KOPT-K1 (cell line): ENCODE measurements around the gene TMEM125.

ENCODE experiments used
- H3K27ac ChIP-seq: fragments of 200-600 bp; sonication (generic); 2 replicates; pipeline ENCODE4 v1.5.1; 2016; ENCODE audit warnings: antibody characterized with exemption, mild to moderate bottlenecking, low read depth, low read length; ENCODE audit not compliant: poor library complexity, severe bottlenecking
- H3K36me3 ChIP-seq: fragments of 200-600 bp; sonication (generic); 2 replicates; pipeline ENCODE4 v1.5.1; 2017; ENCODE audit warnings: antibody characterized with exemption, mild to moderate bottlenecking, low read length, moderate library complexity; ENCODE audit not compliant: insufficient read depth
- H3K9me3 ChIP-seq: fragments of 200-600 bp; sonication (generic); 2 replicates; pipeline ENCODE4 v1.5.1; 2017; ENCODE audit warnings: antibody characterized with exemption, low read length, mild to moderate bottlenecking; ENCODE audit not compliant: insufficient read depth, poor library complexity, severe bottlenecking

The TMEM125 gene

DNA sequence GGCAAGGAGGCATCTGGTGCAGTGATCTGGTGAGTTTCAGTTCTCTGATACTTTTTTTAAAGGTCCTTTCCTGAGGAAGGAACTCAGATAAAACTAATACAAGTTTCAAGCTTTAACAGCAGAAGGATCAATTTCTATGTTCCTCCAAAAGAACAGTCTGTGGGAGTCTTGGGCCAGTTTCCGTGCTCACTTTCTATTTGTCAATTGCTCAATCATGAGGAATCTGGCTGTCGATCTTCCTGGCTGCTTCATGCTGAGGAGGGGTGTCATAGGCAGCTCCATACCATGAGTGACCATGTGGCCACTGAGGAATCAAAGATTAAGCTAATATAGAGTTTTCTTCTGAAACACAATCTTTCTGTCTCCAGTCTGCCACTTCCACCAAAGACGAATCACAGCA lies 11.4 kb upstream of the TMEM125 start:
- H3K27ac ChIP-seq = no peak overlapping the region
- peaks cover 31% of the 10 kb centered on the region for H3K9me3 ChIP-seq
- no peaks in the 10 kb centered on the region for H3K36me3 ChIP-seq

DNA sequence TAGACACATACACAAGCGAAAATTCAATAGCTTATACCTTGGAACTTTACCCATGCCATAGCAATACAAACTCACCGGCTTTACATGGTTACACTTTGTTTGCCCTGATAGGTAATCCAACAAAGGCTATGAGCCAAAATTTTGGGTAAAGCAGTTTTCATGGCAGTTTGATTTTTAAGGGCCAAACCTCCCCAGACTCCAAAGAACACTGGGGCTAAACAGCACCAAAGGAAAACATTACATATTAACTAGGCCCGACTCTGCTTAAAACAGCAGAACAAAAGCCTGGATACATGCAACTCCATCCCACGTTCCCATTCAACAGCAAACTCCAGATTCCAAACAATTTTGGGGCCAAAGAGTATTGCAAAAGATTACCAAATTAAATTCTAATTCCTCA lies 4.4 kb upstream of the TMEM125 start:
- no peaks in the 10 kb centered on the region for H3K36me3 ChIP-seq
- H3K27ac ChIP-seq = no peak overlapping the region
- H3K9me3 ChIP-seq = peaks cover 22% of the 10 kb centered on the region

DNA sequence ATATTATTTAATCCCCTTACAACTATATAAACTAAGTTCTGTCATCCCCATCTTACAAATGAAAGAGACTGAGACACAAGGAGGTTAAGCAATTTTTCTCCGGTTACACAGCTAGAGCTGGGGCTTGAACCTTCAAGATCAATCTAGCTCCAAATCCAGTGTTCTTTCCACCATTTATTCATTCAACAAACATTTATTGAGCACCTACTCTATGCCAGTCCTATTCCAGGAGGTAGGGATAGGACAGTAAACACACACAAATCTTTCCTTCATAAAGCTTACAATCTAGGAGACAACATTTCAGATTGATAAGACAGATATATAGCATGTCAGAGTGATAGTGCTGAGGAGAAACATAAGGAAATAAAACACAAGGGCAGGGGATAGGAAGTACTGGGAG lies 2.9 kb upstream of the TMEM125 start:
- Histone ChIP-seq H3K27ac (no peak overlapping the region), H3K36me3 (no peaks in the 10 kb centered on the region), H3K9me3 (peaks cover 22% of the 10 kb centered on the region)

DNA sequence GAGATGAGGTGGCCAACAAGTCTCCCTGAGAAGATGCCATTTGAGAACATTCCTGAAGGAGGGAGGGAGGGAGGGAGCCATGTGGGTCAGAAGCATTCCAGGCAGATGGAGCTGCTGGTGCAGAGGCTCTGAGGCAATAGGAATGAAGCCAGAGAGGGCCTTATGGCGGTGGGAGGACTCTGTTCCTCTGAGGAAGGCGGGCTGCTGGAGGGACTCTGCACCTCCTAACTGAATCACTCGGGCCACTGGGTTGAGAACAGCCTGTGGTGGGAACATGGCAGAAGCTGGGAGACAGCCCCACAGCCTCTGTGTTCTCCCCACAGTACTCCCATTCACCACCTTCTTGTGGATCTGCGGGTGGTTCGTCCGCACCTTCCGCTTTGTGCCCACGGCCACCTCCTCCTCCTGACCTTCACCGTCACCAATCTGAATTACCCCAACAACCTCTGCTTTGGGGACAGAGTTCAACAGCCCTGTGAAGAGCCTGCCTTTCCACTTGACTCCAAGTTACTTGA lies 2.4 kb upstream of the TMEM125 start:
- Histone ChIP-seq H3K27ac (no peak overlapping the region), H3K9me3 (peaks cover 18% of the 10 kb centered on the region), H3K36me3 (no peaks in the 10 kb centered on the region)

DNA sequence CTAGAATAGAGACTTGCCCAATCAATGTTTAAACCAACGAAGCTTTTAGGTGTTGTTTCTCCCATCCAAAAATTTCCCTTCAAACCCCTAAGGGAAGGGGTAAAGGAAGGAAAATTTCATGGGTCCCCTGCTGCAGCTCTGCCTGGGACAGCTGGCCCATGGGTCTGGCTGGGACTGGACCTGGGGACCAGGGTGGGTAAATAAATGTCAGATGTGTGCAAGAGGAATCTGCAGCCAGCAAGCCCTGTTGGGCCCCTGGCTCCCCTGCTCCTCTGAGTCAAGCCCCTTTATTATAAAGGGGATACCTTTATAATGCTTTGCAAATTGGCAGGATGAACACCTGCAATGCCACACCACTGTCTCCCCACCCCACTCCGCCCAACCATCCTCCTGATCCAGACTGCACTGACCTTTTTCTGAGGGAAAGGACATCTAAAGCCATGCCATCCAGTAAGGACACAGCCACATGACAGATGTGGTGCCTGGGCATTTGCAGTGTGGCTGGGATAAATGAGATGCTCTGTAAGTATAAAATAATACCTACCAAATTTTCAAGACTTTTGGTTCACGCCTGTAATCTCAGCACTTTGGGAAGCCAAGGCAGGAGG lies 1.9 kb upstream of the TMEM125 start:
- Histone ChIP-seq H3K27ac (no peak overlapping the region), H3K9me3 (peaks cover 13% of the 10 kb centered on the region), H3K36me3 (no peaks in the 10 kb centered on the region)

DNA sequence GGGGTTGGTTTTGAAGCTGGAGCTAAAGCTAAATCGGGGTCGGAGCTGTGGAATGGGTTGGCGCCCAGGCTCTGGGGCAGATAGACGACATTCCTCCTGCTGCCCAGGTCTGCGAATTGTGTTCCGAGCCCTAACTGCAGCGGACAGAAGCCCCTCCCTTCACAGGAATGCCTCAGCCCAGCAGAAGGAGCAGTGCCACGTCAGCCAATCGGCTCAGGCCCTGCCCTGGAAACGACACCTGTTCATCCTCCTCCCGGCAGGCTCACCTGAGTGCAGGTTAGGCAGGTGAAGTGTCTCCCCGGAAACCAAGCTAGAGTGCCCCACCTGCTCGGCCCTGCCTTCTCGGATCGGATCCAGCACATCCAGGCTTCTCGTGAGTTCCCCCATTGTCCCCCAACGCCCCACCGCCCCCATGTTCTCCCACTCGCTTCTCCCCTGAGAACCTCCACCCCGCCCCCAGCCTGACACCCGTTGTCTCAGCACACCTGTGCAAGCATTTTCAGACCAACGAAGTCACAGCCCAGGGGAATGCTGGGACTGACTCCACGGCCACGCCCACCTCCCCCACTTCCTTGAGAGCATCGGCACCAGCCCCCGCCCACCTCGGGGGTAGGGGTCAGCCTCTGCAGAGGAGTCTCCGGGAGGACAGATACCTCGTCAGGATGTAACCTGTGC lies 775 bp downstream of the TMEM125 start:
- Histone ChIP-seq H3K27ac (no peak overlapping the region), H3K9me3 (peaks cover 12% of the 10 kb centered on the region), H3K36me3 (no peaks in the 10 kb centered on the region)

DNA sequence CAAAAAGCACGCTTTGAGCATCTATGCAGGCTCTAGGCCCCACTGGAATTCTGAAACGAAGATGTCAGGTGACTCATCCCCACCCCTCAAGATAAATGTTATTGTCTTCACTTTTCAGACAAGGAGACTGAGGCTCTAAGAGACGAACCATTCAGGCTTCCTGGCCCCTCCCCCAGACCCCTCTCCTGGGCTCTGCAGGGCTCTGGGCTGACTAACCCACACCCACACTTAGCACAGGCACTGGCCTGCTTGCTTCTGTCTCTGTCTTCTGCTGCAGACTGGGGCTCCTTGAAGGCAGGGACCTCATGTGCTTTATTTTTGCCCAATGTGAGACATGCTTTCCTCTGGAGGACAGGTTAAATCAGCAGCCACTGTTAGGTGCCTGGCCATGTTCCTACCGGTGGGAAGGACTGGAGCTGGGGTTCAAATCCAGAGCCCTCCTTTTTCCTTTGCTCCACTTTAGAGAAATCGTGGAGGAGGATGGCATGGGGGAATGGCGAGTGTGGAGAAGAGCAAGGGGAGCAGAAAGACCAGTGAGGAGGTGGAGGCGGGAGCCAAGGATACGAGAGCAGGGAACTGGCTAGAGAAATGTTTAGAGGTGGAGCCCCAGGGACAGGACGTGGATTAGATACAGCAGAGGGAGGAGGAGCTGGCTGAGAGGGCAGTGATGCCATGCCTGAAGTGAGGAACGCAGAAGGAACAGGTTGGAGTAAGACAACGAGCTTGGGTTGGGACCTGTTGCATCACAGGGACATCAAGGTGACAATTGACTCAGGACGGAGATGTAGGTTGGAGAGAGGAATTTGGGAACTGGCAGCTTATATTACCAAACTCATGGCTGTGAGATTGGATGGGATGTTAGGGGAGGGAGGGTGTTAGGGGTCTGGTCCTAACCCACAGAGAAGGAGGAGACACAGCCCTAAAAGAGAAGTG lies 1.7 kb downstream of the TMEM125 start:
- Histone ChIP-seq H3K36me3 (no peaks in the 10 kb centered on the region), H3K9me3 (peaks cover 12% of the 10 kb centered on the region), H3K27ac (no peak overlapping the region)

DNA sequence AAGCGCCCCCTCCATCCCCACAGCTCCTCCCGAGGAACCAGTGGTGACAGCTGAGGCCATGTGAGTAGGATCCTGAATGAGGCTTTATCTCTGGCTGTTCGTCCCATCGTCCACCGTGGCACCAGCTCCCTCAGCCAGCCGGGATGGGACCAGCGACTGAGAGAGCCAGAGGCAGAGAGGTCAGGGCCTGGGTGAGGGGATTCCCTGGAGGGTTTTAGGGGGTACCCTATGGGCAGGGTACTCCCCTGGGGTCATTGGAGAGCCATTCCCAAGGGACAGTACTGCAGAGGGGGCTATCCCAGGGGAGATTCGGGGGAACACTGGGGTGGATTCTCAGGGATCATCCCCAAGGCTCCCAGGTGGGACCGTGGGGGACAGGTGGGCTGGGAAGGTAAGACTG lies 2.4 kb downstream of the TMEM125 start:
- Histone ChIP-seq H3K36me3 (no peaks in the 10 kb centered on the region), H3K9me3 (peaks cover 12% of the 10 kb centered on the region), H3K27ac (no peak overlapping the region)

DNA sequence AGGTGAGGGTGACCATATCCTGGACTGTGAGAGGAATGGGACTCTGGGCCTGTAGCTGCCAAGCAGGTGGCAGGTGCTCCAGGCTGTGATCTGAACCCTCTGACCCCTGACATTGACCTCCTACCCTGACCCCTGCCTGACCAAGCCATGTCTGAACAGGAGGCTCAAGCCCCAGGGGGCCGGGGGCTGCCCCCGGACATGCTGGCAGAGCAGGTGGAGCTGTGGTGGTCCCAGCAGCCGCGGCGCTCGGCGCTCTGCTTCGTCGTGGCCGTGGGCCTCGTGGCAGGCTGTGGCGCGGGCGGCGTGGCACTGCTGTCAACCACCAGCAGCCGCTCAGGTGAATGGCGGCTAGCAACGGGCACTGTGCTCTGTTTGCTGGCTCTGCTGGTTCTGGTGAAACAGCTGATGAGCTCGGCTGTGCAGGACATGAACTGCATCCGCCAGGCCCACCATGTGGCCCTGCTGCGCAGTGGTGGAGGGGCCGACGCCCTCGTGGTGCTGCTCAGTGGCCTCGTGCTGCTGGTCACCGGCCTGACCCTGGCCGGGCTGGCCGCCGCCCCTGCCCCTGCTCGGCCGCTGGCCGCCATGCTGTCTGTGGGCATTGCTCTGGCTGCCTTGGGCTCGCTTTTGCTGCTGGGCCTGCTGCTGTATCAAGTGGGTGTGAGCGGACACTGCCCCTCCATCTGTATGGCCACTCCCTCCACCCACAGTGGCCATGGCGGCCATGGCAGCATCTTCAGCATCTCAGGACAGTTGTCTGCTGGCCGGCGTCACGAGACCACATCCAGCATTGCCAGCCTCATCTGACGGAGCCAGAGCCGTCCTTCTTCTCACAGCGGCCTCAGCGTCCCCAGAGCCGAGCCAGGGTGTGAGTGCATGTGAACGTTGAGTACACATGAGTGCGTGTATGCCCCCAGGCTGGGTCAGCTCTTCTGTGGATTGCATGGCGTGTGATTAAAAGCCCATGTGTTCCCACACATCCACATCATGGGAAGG lies 3.1 kb downstream of the TMEM125 start:
- H3K27ac ChIP-seq = no peak overlapping the region
- H3K9me3 ChIP-seq = peaks cover 12% of the 10 kb centered on the region
- H3K36me3 ChIP-seq = no peaks in the 10 kb centered on the region

DNA sequence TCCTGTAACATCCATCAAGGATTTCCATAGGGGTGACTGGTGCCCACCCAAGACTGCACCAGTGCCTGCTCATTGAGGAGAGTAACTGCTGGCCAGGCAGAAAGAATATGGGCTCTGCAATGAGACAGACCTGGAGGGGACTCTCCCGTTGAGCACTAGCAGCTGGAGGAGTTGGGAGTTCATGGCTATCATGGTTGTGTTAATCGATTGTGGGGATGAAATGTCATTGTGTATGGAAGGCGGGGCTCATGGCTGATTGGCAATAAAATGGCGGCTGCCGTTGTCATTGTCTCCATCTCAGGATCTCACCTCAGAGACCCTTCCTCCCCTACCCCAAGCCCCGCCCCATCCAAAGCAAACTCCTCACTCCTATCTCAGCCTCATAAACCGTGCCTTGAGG lies 3.9 kb downstream of the TMEM125 start:
- no peaks in the 10 kb centered on the region for H3K36me3 ChIP-seq
- no peak overlapping the region for H3K27ac ChIP-seq
- peaks cover 12% of the 10 kb centered on the region for H3K9me3 ChIP-seq

DNA sequence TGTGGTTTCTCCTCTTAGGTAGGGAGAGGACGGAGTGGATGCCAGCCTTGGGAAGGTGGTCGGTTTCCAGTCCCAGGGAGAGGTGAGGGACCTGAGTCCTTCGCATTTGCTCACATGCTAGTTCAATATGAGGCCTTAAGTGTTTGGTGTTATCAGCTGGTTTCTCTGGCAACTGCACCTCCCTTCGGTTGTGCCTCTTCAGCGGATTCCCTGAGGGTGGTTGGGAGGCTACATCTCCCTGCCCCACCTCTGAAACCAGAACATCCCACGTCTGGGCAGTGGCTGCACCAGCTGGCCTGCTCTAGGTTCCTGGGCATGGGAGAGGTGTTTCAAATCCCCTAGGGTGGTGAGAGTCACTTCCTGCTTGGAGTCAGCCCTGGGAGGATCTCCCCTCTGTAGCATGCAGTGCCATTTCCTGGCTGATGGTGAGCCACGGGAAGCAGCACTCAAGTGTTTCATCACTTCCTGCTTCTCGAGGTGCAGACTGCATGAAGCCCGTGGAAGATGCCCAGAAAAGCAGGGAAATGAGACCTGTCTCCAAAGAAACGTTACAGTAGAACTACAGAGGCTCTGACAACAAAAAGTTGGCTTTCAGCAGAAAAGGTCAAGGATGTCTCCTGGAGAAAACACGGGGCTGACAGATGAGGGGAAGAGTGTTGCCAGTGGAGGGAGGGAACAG lies 4.5 kb downstream of the TMEM125 start:
- Histone ChIP-seq H3K27ac (no peak overlapping the region), H3K36me3 (no peaks in the 10 kb centered on the region), H3K9me3 (peaks cover 12% of the 10 kb centered on the region)

DNA sequence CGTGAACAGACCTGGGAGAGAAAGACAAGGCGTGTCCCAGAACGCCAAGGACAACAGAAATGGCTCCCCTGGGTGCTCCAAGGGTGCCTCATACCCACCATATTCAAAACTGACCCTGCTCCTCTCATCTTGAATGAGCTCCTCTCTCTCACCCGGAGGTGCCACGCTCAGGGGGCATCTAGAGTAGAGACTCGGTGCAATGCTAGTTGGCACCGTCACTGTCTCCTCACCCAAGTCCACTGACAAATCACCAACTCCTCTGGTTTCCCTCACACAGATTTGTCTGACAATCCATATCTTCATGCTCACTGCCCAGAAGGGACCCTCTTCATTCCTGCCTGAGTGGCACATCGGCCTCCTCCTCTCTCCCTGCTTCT lies 5.0 kb downstream of the TMEM125 start:
- Histone ChIP-seq H3K9me3 (peaks cover 12% of the 10 kb centered on the region), H3K27ac (no peak overlapping the region)

DNA sequence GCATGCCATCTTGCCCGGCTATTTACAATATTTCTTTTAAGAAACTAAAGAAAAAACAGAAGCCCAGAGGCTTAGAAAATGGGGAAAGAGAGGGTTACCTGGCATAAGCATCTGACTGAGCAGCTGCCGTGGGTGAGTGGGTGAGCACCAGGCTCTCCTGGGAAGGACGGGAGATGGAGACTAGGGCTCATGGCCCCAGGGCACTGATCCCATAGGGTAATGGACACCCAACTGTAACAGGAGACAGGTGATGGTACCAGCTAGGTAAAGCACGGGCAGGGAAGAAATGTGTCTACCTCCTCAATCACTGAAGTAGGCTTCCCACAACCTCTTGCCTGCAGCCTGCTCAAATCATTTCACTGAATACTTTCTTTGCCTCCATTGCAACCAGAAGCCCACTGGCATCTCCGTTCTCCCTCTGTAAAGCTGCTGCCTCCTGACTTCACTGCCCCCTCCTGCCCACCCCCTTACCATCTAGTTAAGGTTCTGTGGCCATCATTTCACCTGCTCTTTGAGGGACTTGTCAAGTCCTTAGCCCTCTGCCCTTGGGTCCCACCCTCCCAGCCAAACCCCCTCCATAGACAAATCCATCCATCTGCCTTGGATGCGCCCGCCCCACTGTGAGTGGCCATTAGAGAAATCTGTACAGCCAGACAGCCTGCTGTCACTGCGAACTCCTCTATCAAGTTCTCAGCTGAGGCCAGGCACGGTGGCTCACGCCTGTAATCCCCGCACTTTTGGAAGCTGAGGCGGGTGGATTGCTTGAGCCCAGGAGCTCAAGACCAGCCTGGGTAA lies 6.2 kb downstream of the TMEM125 start:
- Histone ChIP-seq H3K9me3 (peaks cover 12% of the 10 kb centered on the region), H3K36me3 (no peaks in the 10 kb centered on the region), H3K27ac (no peak overlapping the region)

More for the DNA sequence above, 5.0 kb downstream of the TMEM125 start:
- H3K36me3 ChIP-seq = no peaks in the 10 kb centered on the region
